Prostate gland (tissue), 2 donors: Measurements from ENCODE around the gene OSBPL1A.

ENCODE experiments used
- CTCF ChIP-seq, 4 experiments: fragments of 200-600 bp in 2 of 4; fragments of 450-650 bp in 2 of 4; sonication (generic) in 2 of 4; IDR thresholded peaks; 1 replicate in 3 of 4; 2 replicates in 1 of 4; pipeline ENCODE4 v1.5.1; 2016 to 2019; ENCODE audit warnings: antibody characterized with exemption in 4 of 4, mild to moderate bottlenecking in 2 of 4, moderate library complexity in 2 of 4
- POLR2A ChIP-seq: fragments of 450-650 bp; IDR thresholded peaks from one replicate; pipeline ENCODE4 v1.6.1; 2016; ENCODE audit warnings: antibody characterized with exemption, mild to moderate bottlenecking

DNA sequence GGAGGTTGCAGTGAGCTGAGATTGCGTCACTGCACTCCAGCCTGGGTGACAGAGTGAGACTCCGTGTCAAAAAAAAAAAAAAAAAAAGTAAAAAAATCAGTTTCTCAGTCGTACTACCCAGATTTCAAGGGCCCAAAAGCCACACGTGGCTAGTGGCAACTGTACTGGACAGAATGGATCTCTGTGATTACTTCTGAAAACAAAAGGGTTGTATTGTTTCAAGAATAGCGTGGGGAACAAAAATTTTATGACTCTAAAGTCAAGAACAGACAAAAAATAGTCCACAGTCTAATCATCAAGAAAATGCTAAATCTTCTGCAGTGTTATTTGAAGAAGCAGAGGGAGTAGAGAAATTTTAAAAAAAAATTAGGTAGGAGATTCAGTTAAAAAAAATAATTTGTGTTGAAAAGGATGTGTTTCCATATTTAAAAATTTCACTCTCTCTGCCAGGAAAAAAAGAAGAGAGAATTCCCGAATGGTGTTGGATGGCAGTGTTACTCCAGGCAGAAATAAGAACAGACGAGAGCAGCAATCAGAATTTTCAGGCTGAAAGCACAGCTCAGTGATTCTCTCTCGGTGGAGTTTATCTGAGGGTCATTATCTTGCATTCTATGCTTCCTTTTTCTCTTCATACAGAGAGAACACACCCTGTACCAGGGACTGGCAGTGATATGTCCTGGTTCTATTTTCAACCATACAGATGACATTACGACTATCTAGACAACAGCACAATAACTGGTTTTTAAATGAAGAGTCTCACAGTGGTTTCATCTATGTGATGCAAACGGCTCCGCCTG is 196.9 kb downstream of the OSBPL1A start:
- no peak for TF ChIP-seq CTCF (IDR thresholded peaks at IDR 0.05)
- TF ChIP-seq POLR2A: no peak
